ENCODE results near the gene PTPRK.
"Not testable (repeated sequence)": the region's sequence is repeated elsewhere in the genome, so short reads cannot be mapped to it uniquely, and the experiment has no call there.

The PTPRK gene

GRCh38 chr6:128437685-128438084 is 82.7 kb downstream of the PTPRK start:
- DNase-seq: no peak

- DNase-seq: not testable (repeated sequence)
Measured at GRCh38 chr6:128434752-128435151, 85.6 kb downstream of the PTPRK start.

GRCh38 chr6:128432394-128432793 is 88.0 kb downstream of the PTPRK start:
- no peak for DNase-seq

- no peak for DNase-seq
Measured at GRCh38 chr6:128427139-128427538, 93.3 kb downstream of the PTPRK start.

- no peak for DNase-seq
Measured at GRCh38 chr6:128425856-128426255, 94.5 kb downstream of the PTPRK start.

- no peak for DNase-seq
Measured at GRCh38 chr6:128422871-128423270, 97.5 kb downstream of the PTPRK start.

GRCh38 chr6:128422200-128422599 is 98.2 kb downstream of the PTPRK start:
- no peak for DNase-seq

- no peak for DNase-seq
Measured at GRCh38 chr6:128421788-128422187, 98.6 kb downstream of the PTPRK start.

- no peak for DNase-seq
Measured at GRCh38 chr6:128417698-128418097, 102.7 kb downstream of the PTPRK start.

- no peak for DNase-seq
Measured at GRCh38 chr6:128415387-128415786, 105.0 kb downstream of the PTPRK start.

GRCh38 chr6:128414943-128415342 is 105.5 kb downstream of the PTPRK start:
- no peak for DNase-seq

- DNase-seq: no peak
Measured at GRCh38 chr6:128413291-128413690, 107.1 kb downstream of the PTPRK start.

- no peak for DNase-seq
Measured at GRCh38 chr6:128412680-128413079, 107.7 kb downstream of the PTPRK start.

- no peak for DNase-seq
Measured at GRCh38 chr6:128410584-128410983, 109.8 kb downstream of the PTPRK start.

GRCh38 chr6:128409003-128409402 is 111.4 kb downstream of the PTPRK start:
- no peak for DNase-seq

GRCh38 chr6:128406453-128406852 is 113.9 kb downstream of the PTPRK start:
- DNase-seq: no peak

GRCh38 chr6:128403618-128404444 is 116.6 kb downstream of the PTPRK start:
- no peak for DNase-seq

GRCh38 chr6:128400875-128401274 is 119.5 kb downstream of the PTPRK start:
- DNase-seq: no peak

- DNase-seq: no peak
Measured at GRCh38 chr6:128397996-128398395, 122.4 kb downstream of the PTPRK start.

GRCh38 chr6:128395596-128395995 is 124.8 kb downstream of the PTPRK start:
- no peak for DNase-seq

- no peak for DNase-seq
Measured at GRCh38 chr6:128395188-128395587, 125.2 kb downstream of the PTPRK start.

- no peak for DNase-seq
Measured at GRCh38 chr6:128394167-128394566, 126.2 kb downstream of the PTPRK start.

GRCh38 chr6:128389820-128390534 is 130.4 kb downstream of the PTPRK start:
- no peak for DNase-seq

GRCh38 chr6:128388380-128388779 is 132.0 kb downstream of the PTPRK start:
- no peak for DNase-seq
